Limb (tissue), 2 donors: Measurements from ENCODE around the gene TLE7.

Experiments
- DNase-seq, 2 donors: peaks; one replicate each; pipeline ENCODE4 v3.0.0-alpha.2; 2016; ENCODE audit errors: extremely low spot score in 2 of 2

The TLE7 gene

GRCh38 chr16:71442051-71442440 lies at the start of gene TLE7:
TLE7 (minus strand) TSS chr16:71442054; CDS start chr16:71433324, 8,730 bp downstream.
- DNase-seq = no peak

GRCh38 chr16:71491054-71491453 lies 49.2 kb upstream of the TLE7 start:
- DNase-seq = no peak

- no peak for DNase-seq
Observed at GRCh38 chr16:71490361-71490760, 48.5 kb upstream of the TLE7 start.

GRCh38 chr16:71489122-71489521 lies 47.3 kb upstream of the TLE7 start, which contains the start of gene ZNF19:
ZNF19 (minus strand) TSS chr16:71489324; CDS start chr16:71482114, 7,210 bp downstream.
- no peak for DNase-seq

GRCh38 chr16:71484006-71484893 lies 42.4 kb upstream of the TLE7 start:
- peak; percentile 88 to 90 for DNase-seq

- no peak for DNase-seq
Observed at GRCh38 chr16:71482569-71482968, 40.7 kb upstream of the TLE7 start.

GRCh38 chr16:71480956-71481355 lies 39.1 kb upstream of the TLE7 start:
- DNase-seq = no peak

GRCh38 chr16:71479420-71479819 lies 37.6 kb upstream of the TLE7 start:
- DNase-seq = no peak

GRCh38 chr16:71476457-71477124 lies 34.7 kb upstream of the TLE7 start:
- no peak for DNase-seq

GRCh38 chr16:71474864-71475263 lies 33.0 kb upstream of the TLE7 start:
- no peak for DNase-seq

- DNase-seq = no peak
Observed at GRCh38 chr16:71473891-71474290, 32.0 kb upstream of the TLE7 start.

- DNase-seq = no peak
Observed at GRCh38 chr16:71472931-71473330, 31.1 kb upstream of the TLE7 start.

- no peak for DNase-seq
Observed at GRCh38 chr16:71472051-71472450, 30.2 kb upstream of the TLE7 start.

- peak; percentile 23 to 74 for DNase-seq
Observed at GRCh38 chr16:71467810-71468209, 26.0 kb upstream of the TLE7 start.

GRCh38 chr16:71464231-71464630 lies 22.4 kb upstream of the TLE7 start:
- no peak for DNase-seq

GRCh38 chr16:71461686-71462648 lies 20.1 kb upstream of the TLE7 start, which contains the start of gene ZNF23:
ZNF23 (minus strand) TSS chr16:71462247; CDS start chr16:71456796, 5,451 bp downstream.
- peak; percentile 72 to 92 for DNase-seq

- DNase-seq = no peak
Observed at GRCh38 chr16:71460941-71461340, 19.1 kb upstream of the TLE7 start.

GRCh38 chr16:71460236-71460635 lies 18.4 kb upstream of the TLE7 start:
- DNase-seq = no peak

GRCh38 chr16:71459510-71459909 lies 17.7 kb upstream of the TLE7 start:
- DNase-seq = no peak

GRCh38 chr16:71456801-71457200 lies 14.9 kb upstream of the TLE7 start:
- DNase-seq = no peak

GRCh38 chr16:71453036-71453435 lies 11.2 kb upstream of the TLE7 start:
- DNase-seq = no peak
